ENCODE results near the gene ZNF618.

DNA sequence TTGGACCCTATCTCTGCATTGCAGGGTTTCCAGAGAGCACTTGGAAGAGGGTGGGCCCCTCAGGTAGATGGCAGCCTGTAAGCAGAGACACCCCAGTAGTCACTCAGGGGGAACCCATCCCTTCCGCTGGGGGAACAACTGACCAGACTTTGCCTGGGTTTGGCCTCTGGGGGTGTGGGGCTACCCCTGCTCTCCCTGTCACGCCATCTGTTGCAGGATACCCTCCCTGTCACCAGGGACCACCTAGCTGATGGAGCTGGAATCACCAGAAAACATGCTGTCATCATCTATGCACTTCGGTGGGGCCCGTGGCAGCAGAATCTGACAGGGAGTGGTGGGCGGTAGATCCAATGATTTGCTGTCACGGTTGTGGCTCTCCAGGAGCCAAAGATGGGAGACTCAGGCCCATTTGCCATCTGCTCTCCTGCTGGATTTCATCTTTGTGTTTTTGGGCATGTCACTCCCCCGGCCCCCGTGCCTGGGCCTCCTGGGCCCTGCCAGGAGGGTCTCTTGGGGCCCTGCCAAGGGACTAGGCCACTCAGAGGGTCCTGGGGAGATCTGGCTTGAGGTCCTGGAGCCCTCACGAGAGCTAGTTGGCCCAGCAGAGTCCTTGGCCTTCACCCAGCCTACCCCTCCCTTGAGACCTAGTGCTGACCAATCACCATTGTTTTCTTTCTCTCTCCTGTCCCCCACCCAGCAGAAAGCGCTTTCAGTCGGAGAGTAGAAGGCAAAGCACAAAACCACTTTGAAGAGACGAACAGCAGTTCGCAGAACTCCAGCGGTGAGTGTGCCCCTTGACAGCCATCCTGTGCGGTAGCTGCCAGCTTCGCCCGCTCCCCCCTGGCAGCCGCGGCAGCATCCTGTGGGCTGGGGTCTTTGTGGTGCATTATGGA lies 156.1 kb downstream of the ZNF618 start:
- TF ChIP-seq EZH2phosphoT487 (IDR thresholded peaks at IDR 0.05; ENCODE audit: unreplicated experiment) (no peak), EZH2 (IDR thresholded peaks at IDR 0.05; ENCODE audit: low read depth, unreplicated experiment) (no peak), POLR2AphosphoS5 (IDR thresholded peaks at IDR 0.05; ENCODE audit: low read depth) (no peak), STAT1 (IDR thresholded peaks at IDR 0.05; ENCODE audit: unreplicated experiment) (no peak), CREB1 (CRISPR knock-in tag; IDR thresholded peaks at IDR 0.05; ENCODE audit: low read depth) (no peak), ZNF331 (CRISPR knock-in tag; IDR thresholded peaks at IDR 0.05; ENCODE audit: low read depth) (no peak), JUNB (IDR thresholded peaks at IDR 0.05; ENCODE audit: unreplicated experiment) (no peak), ZNF114 (CRISPR knock-in tag; IDR thresholded peaks at IDR 0.05) (no peak)
- TF ChIP-seq, protein P1, sequence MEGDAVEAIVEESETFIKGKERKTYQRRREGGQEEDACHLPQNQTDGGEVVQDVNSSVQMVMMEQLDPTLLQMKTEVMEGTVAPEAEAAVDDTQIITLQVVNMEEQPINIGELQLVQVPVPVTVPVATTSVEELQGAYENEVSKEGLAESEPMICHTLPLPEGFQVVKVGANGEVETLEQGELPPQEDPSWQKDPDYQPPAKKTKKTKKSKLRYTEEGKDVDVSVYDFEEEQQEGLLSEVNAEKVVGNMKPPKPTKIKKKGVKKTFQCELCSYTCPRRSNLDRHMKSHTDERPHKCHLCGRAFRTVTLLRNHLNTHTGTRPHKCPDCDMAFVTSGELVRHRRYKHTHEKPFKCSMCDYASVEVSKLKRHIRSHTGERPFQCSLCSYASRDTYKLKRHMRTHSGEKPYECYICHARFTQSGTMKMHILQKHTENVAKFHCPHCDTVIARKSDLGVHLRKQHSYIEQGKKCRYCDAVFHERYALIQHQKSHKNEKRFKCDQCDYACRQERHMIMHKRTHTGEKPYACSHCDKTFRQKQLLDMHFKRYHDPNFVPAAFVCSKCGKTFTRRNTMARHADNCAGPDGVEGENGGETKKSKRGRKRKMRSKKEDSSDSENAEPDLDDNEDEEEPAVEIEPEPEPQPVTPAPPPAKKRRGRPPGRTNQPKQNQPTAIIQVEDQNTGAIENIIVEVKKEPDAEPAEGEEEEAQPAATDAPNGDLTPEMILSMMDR (conservative IDR thresholded peaks at IDR 0.05; ENCODE audit: low read depth in 2 of 2) = no peak
- TF ChIP-seq, protein P2, sequence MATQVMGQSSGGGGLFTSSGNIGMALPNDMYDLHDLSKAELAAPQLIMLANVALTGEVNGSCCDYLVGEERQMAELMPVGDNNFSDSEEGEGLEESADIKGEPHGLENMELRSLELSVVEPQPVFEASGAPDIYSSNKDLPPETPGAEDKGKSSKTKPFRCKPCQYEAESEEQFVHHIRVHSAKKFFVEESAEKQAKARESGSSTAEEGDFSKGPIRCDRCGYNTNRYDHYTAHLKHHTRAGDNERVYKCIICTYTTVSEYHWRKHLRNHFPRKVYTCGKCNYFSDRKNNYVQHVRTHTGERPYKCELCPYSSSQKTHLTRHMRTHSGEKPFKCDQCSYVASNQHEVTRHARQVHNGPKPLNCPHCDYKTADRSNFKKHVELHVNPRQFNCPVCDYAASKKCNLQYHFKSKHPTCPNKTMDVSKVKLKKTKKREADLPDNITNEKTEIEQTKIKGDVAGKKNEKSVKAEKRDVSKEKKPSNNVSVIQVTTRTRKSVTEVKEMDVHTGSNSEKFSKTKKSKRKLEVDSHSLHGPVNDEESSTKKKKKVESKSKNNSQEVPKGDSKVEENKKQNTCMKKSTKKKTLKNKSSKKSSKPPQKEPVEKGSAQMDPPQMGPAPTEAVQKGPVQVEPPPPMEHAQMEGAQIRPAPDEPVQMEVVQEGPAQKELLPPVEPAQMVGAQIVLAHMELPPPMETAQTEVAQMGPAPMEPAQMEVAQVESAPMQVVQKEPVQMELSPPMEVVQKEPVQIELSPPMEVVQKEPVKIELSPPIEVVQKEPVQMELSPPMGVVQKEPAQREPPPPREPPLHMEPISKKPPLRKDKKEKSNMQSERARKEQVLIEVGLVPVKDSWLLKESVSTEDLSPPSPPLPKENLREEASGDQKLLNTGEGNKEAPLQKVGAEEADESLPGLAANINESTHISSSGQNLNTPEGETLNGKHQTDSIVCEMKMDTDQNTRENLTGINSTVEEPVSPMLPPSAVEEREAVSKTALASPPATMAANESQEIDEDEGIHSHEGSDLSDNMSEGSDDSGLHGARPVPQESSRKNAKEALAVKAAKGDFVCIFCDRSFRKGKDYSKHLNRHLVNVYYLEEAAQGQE (IDR thresholded peaks at IDR 0.05; ENCODE audit: unreplicated experiment) = no peak
- TF ChIP-seq, protein P3, sequence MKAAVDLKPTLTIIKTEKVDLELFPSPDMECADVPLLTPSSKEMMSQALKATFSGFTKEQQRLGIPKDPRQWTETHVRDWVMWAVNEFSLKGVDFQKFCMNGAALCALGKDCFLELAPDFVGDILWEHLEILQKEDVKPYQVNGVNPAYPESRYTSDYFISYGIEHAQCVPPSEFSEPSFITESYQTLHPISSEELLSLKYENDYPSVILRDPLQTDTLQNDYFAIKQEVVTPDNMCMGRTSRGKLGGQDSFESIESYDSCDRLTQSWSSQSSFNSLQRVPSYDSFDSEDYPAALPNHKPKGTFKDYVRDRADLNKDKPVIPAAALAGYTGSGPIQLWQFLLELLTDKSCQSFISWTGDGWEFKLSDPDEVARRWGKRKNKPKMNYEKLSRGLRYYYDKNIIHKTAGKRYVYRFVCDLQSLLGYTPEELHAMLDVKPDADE (IDR thresholded peaks at IDR 0.05) = no peak
- TF ChIP-seq, protein P4, sequence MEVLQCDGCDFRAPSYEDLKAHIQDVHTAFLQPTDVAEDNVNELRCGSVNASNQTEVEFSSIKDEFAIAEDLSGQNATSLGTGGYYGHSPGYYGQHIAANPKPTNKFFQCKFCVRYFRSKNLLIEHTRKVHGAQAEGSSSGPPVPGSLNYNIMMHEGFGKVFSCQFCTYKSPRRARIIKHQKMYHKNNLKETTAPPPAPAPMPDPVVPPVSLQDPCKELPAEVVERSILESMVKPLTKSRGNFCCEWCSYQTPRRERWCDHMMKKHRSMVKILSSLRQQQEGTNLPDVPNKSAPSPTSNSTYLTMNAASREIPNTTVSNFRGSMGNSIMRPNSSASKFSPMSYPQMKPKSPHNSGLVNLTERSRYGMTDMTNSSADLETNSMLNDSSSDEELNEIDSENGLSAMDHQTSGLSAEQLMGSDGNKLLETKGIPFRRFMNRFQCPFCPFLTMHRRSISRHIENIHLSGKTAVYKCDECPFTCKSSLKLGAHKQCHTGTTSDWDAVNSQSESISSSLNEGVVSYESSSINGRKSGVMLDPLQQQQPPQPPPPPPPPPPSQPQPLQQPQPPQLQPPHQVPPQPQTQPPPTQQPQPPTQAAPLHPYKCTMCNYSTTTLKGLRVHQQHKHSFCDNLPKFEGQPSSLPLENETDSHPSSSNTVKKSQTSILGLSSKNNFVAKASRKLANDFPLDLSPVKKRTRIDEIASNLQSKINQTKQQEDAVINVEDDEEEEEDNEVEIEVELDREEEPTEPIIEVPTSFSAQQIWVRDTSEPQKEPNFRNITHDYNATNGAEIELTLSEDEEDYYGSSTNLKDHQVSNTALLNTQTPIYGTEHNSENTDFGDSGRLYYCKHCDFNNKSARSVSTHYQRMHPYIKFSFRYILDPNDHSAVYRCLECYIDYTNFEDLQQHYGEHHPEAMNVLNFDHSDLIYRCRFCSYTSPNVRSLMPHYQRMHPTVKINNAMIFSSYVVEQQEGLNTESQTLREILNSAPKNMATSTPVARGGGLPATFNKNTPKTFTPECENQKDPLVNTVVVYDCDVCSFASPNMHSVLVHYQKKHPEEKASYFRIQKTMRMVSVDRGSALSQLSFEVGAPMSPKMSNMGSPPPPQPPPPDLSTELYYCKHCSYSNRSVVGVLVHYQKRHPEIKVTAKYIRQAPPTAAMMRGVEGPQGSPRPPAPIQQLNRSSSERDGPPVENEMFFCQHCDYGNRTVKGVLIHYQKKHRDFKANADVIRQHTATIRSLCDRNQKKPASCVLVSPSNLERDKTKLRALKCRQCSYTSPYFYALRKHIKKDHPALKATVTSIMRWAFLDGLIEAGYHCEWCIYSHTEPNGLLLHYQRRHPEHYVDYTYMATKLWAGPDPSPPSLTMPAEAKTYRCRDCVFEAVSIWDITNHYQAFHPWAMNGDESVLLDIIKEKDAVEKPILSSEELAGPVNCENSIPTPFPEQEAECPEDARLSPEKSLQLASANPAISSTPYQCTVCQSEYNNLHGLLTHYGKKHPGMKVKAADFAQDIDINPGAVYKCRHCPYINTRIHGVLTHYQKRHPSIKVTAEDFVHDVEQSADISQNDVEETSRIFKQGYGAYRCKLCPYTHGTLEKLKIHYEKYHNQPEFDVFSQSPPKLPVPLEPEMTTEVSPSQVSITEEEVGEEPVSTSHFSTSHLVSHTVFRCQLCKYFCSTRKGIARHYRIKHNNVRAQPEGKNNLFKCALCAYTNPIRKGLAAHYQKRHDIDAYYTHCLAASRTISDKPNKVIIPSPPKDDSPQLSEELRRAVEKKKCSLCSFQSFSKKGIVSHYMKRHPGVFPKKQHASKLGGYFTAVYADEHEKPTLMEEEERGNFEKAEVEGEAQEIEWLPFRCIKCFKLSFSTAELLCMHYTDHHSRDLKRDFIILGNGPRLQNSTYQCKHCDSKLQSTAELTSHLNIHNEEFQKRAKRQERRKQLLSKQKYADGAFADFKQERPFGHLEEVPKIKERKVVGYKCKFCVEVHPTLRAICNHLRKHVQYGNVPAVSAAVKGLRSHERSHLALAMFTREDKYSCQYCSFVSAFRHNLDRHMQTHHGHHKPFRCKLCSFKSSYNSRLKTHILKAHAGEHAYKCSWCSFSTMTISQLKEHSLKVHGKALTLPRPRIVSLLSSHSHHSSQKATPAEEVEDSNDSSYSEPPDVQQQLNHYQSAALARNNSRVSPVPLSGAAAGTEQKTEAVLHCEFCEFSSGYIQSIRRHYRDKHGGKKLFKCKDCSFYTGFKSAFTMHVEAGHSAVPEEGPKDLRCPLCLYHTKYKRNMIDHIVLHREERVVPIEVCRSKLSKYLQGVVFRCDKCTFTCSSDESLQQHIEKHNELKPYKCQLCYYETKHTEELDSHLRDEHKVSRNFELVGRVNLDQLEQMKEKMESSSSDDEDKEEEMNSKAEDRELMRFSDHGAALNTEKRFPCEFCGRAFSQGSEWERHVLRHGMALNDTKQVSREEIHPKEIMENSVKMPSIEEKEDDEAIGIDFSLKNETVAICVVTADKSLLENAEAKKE (CRISPR knock-in tag; IDR thresholded peaks at IDR 0.05) = no peak
